ENCODE results near the gene MYO16. TPM values are rescaled to one million over a fixed set of nuclear protein-coding genes. Genes with fewer than 3 reads are reported as not detected.

The MYO16 gene
- total RNA-seq, 1 donor from 2014 or later = 22.0 TPM

- no peaks in the 10 kb centered on the region for H3K36me3 Mint-ChIP-seq (ENCODE audit: unreplicated experiment)
- no peak for TF ChIP-seq CTCF (IDR thresholded peaks at IDR 0.05; ENCODE audit: partially characterized antibody, unreplicated experiment)
- H3K4me1 Mint-ChIP-seq (ENCODE audit: low read depth, unreplicated experiment) = no peaks in the 10 kb centered on the region
- DNase-seq = no peak
- no peak overlapping the region for H3K4me3 Mint-ChIP-seq (ENCODE audit: unreplicated experiment)
- H3K27ac Mint-ChIP-seq (ENCODE audit: unreplicated experiment) = no peak overlapping the region
- no peaks in the 10 kb centered on the region for H3K27me3 Mint-ChIP-seq (ENCODE audit: unreplicated experiment)
- no peaks in the 10 kb centered on the region for H3K9me3 Mint-ChIP-seq (ENCODE audit: unreplicated experiment)
These were observed 290.7 kb downstream of the MYO16 start for GRCh38 chr13:108920137-108920536.

- H3K27ac Mint-ChIP-seq (ENCODE audit: unreplicated experiment) = no peak overlapping the region
- no peak overlapping the region for H3K4me3 Mint-ChIP-seq (ENCODE audit: unreplicated experiment)
- TF ChIP-seq CTCF (IDR thresholded peaks at IDR 0.05; ENCODE audit: partially characterized antibody, unreplicated experiment) = no peak
- no peaks in the 10 kb centered on the region for H3K27me3 Mint-ChIP-seq (ENCODE audit: unreplicated experiment)
- no peaks in the 10 kb centered on the region for H3K9me3 Mint-ChIP-seq (ENCODE audit: unreplicated experiment)
- no peaks in the 10 kb centered on the region for H3K36me3 Mint-ChIP-seq (ENCODE audit: unreplicated experiment)
- DNase-seq = no peak
- H3K4me1 Mint-ChIP-seq (ENCODE audit: low read depth, unreplicated experiment) = peaks cover under 1% of the 10 kb centered on the region
These were observed 291.8 kb downstream of the MYO16 start for GRCh38 chr13:108921238-108921637.

- Mint-ChIP-seq H3K9me3 (ENCODE audit: unreplicated experiment) (peaks cover 2% of the 10 kb centered on the region), H3K4me3 (ENCODE audit: unreplicated experiment) (no peak overlapping the region), H3K27ac (ENCODE audit: unreplicated experiment) (peak overlapping the region; percentile 8), H3K27me3 (ENCODE audit: unreplicated experiment) (no peaks in the 10 kb centered on the region), H3K4me1 (ENCODE audit: low read depth, unreplicated experiment) (peaks cover 3% of the 10 kb centered on the region), H3K36me3 (ENCODE audit: unreplicated experiment) (no peaks in the 10 kb centered on the region)
- no peak for TF ChIP-seq CTCF (IDR thresholded peaks at IDR 0.05; ENCODE audit: partially characterized antibody, unreplicated experiment)
- DNase-seq = no peak
These were observed 292.7 kb downstream of the MYO16 start for GRCh38 chr13:108922108-108922507.

GRCh38 chr13:108923386-108924047 lies 294.1 kb downstream of the MYO16 start:
- Mint-ChIP-seq H3K27me3 (ENCODE audit: unreplicated experiment) (no peaks in the 10 kb centered on the region), H3K4me1 (ENCODE audit: low read depth, unreplicated experiment) (peaks cover 3% of the 10 kb centered on the region), H3K4me3 (ENCODE audit: unreplicated experiment) (no peak overlapping the region), H3K36me3 (ENCODE audit: unreplicated experiment) (no peaks in the 10 kb centered on the region), H3K27ac (ENCODE audit: unreplicated experiment) (no peak overlapping the region), H3K9me3 (ENCODE audit: unreplicated experiment) (peaks cover 2% of the 10 kb centered on the region)
- TF ChIP-seq CTCF (IDR thresholded peaks at IDR 0.05; ENCODE audit: partially characterized antibody, unreplicated experiment) = no peak
- no peak for DNase-seq

- Mint-ChIP-seq H3K36me3 (ENCODE audit: unreplicated experiment) (no peaks in the 10 kb centered on the region), H3K4me1 (ENCODE audit: low read depth, unreplicated experiment) (peaks cover 3% of the 10 kb centered on the region), H3K27me3 (ENCODE audit: unreplicated experiment) (no peaks in the 10 kb centered on the region), H3K9me3 (ENCODE audit: unreplicated experiment) (peaks cover 2% of the 10 kb centered on the region), H3K4me3 (ENCODE audit: unreplicated experiment) (no peak overlapping the region), H3K27ac (ENCODE audit: unreplicated experiment) (no peak overlapping the region)
- TF ChIP-seq CTCF (IDR thresholded peaks at IDR 0.05; ENCODE audit: partially characterized antibody, unreplicated experiment) = no peak
- no peak for DNase-seq
These were observed 294.7 kb downstream of the MYO16 start for GRCh38 chr13:108924134-108924533.
